Subcutaneous adipose tissue (tissue), 4 donors: Measurements from ENCODE around the gene HNRNPAB. TPM values are rescaled to one million over a fixed set of nuclear protein-coding genes. Genes with fewer than 3 reads are reported as not detected.

Experiments
- CTCF ChIP-seq: fragments of 450-650 bp; IDR thresholded peaks from one replicate; pipeline ENCODE4 v1.5.1; 2016; ENCODE audit warnings: low read depth, mild to moderate bottlenecking, control low read depth, antibody characterized with exemption, moderate library complexity
- total RNA-seq, 4 donors: library from RNA; depleted of rRNA; stranded (reverse); fragments of >200 nt; gene quantifications; one replicate each; pipeline ENCODE4 v1.1.0, GENCODE V29; 2016

Gene HNRNPAB
- total RNA-seq, 4 donors from 2014 or later, result 52.0 to 108 (median 63.8) TPM

GRCh38 chr5:178221282-178221681, 16.9 kb downstream of the HNRNPAB start:
- no peak for TF ChIP-seq CTCF

DNA sequence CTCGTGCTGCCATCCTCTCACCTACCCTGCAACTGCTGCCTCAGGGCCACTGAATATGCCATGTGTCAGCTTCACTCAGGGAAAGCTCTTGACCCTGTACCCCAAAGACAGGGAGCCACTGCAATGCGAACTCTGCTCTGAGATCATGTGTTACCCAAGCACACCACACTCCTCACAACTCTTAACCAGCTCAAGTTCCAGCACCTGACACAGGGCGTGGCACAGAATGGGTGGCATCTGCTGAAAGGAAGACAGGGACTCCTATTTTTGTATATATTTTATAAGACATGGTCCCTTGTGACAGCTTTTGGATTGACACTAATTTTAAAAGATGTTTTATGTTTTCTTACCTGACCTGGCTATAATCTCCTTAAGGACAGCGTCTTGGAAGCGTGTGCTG, 17.5 kb downstream of the HNRNPAB start:
- no peak for TF ChIP-seq CTCF

DNA sequence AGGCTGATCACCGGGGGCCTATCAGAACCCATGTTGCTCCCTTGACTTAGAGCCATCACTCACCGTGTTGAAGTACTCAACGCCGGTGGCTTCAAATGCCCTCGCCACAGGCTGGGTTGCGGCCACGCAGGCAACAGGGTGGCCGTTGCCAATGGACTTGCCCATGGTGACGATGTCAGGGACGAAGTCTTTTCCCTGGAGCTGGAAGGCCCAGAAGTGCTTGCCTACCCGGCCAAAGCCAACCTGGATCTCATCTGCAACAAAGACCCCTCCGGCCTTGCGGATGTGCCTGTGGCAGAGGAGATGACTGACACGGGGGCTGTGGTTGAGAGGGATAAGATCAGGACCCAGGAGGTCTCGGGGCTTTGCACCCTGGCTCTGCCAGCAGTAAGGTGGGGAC, 18.0 kb downstream of the HNRNPAB start:
- no peak for TF ChIP-seq CTCF

DNA sequence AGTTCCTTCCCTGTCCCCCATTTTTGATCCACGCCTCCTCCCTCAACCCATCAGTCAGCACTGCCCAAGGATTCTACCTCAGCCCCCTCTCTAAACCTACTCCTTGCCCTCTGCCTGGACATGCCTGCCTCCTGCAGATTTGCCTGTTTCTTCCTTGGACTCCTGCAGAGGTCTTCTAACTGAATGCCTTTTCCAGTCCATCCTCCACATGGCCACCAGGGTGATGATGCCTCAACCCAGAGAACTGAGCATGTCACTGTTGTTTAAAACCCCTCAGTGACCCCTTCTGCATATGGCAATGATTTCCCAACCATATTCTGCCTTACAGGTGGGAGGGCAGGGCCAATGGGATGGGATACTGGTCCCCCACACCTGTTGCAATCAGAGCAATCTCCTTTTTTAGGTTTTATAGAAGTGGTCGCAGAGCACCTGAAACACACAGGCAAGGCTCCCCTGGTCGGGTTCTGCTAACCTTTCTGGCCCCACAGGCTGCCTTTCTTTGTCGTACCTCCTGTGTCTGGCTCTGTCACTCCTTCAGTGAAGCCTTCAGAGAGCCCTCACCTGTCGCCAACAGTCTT, 19.0 kb downstream of the HNRNPAB start:
- no peak for TF ChIP-seq CTCF

DNA sequence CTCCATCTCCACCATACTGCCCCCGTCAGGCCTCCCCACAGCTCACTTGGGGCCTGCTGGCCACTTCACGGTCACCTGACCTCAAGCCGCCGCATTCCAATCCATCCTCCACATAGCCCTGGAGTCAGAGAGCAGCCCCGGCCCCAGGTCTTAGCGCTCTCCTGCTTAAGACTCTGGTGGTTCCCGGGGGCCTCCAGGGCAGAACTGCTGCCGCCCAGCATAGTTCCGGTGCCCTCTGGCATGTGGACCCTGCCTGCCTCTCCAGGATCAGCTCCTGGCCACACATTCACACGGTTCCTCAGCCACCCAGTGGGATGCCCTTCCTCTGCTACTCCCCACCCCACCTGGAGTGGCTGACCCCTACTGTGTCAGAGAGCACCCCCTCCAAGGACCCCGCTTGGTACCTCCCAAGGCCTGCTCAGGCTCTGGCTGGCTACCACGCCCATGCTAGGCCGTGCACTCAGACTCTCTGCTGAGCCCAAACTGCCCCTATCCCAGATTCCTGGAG, 19.5 kb downstream of the HNRNPAB start:
- no peak for TF ChIP-seq CTCF

DNA sequence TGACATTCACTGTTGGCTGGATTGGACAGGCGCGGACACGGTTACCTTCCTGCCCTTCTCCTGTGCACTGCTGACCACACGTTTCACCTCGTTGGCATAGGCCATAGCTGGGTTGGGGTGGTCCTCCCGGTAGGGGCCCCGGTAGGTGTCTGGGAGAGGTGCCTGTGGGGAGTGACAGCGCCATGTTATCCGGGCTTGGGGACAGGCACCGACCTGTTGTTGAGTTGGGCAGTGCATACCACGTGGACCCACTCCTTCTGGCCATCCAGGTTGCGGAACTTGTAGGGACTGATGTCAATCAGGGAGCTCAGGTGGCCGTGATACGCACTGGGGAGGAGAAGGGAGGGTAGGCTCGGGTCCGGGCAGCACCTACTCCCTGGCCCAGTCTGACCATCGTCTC, 20.1 kb downstream of the HNRNPAB start:
- TF ChIP-seq CTCF, result no peak

DNA sequence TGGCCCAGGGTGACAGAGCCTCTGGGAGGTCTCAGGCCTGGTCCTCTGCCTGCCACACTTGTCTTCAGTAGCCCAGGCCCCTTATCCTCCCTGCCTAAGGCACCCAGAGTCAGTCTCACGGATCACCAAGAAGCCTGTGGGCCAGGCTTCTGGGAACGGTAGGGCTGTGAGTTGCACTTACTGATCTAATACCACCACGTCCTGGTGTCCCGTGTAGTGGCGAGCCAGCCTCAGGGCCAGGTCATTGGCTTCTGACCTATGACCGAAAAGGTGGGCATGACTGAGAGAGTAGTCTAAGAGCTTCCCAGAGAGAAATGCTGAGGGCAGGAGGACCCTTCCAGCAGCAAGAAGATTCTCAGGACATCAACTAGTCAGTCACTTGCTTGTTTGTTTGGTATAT, 20.8 kb downstream of the HNRNPAB start:
- no peak for TF ChIP-seq CTCF
